ENCODE data around the gene MACROD2. TPM values are rescaled to one million over a fixed set of nuclear protein-coding genes. Genes with fewer than 3 reads are reported as not detected.

Gene MACROD2
- polyA plus RNA-seq, 1 donor = 5.4 TPM

- H3K27me3 ChIP-seq (ENCODE audit: control insufficient read depth, insufficient read depth, low read length) = no peaks in the 10 kb centered on the region
- peaks cover 9% of the 10 kb centered on the region for H3K4me1 ChIP-seq (ENCODE audit: control insufficient read depth, insufficient read depth, low read length)
- H3K27ac ChIP-seq (ENCODE audit: low read length) = peak overlapping the region; percentile 86
- no peak overlapping the region for H3K4me3 ChIP-seq (ENCODE audit: low read length)
- H3K9me3 ChIP-seq (ENCODE audit: control insufficient read depth, low read depth, low read length) = no peaks in the 10 kb centered on the region
- peak; percentile 75 to 87 for DNase-seq
- H3K36me3 ChIP-seq (ENCODE audit: control insufficient read depth, insufficient read depth, low read length) = no peaks in the 10 kb centered on the region
Observed at GRCh38 chr20:14700639-14700960, 705.3 kb downstream of the MACROD2 start.

DNA sequence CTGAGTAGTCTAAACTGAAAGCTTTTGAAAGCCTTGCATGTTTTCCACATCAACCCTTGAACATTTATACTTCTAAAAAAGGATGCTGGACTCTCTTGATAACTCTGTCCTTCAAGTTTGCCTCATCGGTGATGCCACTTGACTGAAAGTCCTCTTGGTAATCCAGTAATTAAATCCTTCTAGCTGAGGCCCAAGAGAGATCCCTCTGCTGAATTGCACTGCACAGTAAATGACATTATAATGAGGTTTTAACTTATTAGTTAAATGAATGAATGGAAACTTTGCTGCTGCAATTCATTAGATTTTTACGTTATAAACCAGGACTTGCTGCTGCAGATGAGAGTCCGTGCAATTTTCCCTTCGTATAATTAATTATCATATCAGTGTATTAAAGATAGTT, 706.0 kb downstream of the MACROD2 start:
- no peaks in the 10 kb centered on the region for H3K9me3 ChIP-seq (ENCODE audit: control insufficient read depth, low read depth, low read length)
- H3K27me3 ChIP-seq (ENCODE audit: control insufficient read depth, insufficient read depth, low read length) = no peaks in the 10 kb centered on the region
- no peaks in the 10 kb centered on the region for H3K36me3 ChIP-seq (ENCODE audit: control insufficient read depth, insufficient read depth, low read length)
- H3K27ac ChIP-seq (ENCODE audit: low read length) = peak overlapping the region; percentile 86
- H3K4me1 ChIP-seq (ENCODE audit: control insufficient read depth, insufficient read depth, low read length) = peaks cover 9% of the 10 kb centered on the region
- DNase-seq = no peak
- no peak overlapping the region for H3K4me3 ChIP-seq (ENCODE audit: low read length)
- WGBS (ENCODE audit: insufficient coverage, low lambda C conversion rate) = 80% methylated on average over 1 of the region's 4 CpGs

DNA sequence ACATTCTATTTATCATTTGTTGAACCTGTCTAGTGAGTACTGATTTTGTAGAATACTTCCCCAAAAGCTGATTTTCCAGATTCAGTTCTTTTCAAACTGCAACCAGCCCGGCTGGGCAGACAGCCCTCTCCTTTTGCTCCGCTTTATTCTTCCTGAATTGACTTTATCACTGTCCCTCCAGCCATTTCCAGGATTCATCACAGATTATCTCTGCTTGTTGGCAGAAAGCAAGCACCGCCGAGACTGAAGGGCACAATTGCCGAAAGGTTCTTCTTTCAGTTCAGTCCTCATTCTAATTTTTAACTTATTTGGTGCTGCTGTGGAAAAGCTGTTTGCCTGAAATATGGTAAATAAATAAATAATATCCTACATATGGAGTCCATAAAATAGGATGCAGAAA, 711.2 kb downstream of the MACROD2 start:
- H3K27me3 ChIP-seq (ENCODE audit: control insufficient read depth, insufficient read depth, low read length) = no peaks in the 10 kb centered on the region
- no CpG with 5 or more reads among the region's 5 CpGs for WGBS (ENCODE audit: insufficient coverage, low lambda C conversion rate)
- H3K4me3 ChIP-seq (ENCODE audit: low read length) = no peak overlapping the region
- H3K27ac ChIP-seq (ENCODE audit: low read length) = no peak overlapping the region
- DNase-seq = no peak
- no peaks in the 10 kb centered on the region for H3K9me3 ChIP-seq (ENCODE audit: control insufficient read depth, low read depth, low read length)
- H3K36me3 ChIP-seq (ENCODE audit: control insufficient read depth, insufficient read depth, low read length) = no peaks in the 10 kb centered on the region
- peaks cover 19% of the 10 kb centered on the region for H3K4me1 ChIP-seq (ENCODE audit: control insufficient read depth, insufficient read depth, low read length)

GRCh38 chr20:14707026-14707680, 711.8 kb downstream of the MACROD2 start:
- Histone ChIP-seq H3K27ac (ENCODE audit: low read length) (no peak overlapping the region), H3K4me1 (ENCODE audit: control insufficient read depth, insufficient read depth, low read length) (peaks cover 23% of the 10 kb centered on the region), H3K27me3 (ENCODE audit: control insufficient read depth, insufficient read depth, low read length) (no peaks in the 10 kb centered on the region), H3K9me3 (ENCODE audit: control insufficient read depth, low read depth, low read length) (no peaks in the 10 kb centered on the region), H3K36me3 (ENCODE audit: control insufficient read depth, insufficient read depth, low read length) (no peaks in the 10 kb centered on the region), H3K4me3 (ENCODE audit: low read length) (no peak overlapping the region)
- no peak for DNase-seq
- 100% methylated on average over 1 of the region's 10 CpGs for WGBS (ENCODE audit: insufficient coverage, low lambda C conversion rate)

DNA sequence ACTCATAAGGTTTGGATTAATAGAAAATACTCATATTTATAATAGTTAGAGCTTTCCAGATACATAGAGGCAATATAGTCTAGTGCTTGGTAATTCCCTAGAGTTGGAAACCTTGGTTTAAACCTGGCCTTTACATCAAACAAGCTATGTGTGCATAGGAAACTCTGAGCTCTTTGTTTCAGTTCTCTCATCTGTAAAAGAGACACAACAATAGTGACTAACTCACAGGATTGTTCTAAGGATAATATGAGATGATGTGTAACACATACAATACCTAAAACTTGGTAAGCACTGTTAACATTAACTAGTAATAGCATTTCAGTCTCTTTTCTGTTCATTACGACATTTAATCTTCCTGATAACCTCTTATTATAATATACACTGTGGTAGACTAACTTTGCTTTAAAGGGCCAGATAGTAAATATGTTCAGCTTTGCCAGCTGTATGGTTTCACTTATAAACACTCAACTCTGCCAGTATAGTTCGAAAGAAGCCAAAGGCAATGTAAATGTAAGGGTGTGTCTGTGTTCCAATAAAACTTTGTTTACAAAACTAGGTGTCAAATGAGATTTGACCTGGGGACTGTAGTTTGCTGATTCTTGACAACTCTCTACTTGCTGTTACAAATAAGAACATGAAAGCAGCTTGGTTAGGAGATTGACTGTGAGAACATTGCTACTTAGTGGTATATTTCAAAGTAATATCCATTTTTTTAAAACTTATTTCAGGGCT, 712.7 kb downstream of the MACROD2 start:
- Histone ChIP-seq H3K4me3 (ENCODE audit: low read length) (no peak overlapping the region), H3K36me3 (ENCODE audit: control insufficient read depth, insufficient read depth, low read length) (no peaks in the 10 kb centered on the region), H3K4me1 (ENCODE audit: control insufficient read depth, insufficient read depth, low read length) (peaks cover 24% of the 10 kb centered on the region), H3K27me3 (ENCODE audit: control insufficient read depth, insufficient read depth, low read length) (no peaks in the 10 kb centered on the region), H3K27ac (ENCODE audit: low read length) (peak overlapping the region; percentile 64), H3K9me3 (ENCODE audit: control insufficient read depth, low read depth, low read length) (no peaks in the 10 kb centered on the region)
- 13% methylated on average over 1 of the region's 2 CpGs for WGBS (ENCODE audit: insufficient coverage, low lambda C conversion rate)
- DNase-seq = peak in 1 of 2 donors; percentile 30

DNA sequence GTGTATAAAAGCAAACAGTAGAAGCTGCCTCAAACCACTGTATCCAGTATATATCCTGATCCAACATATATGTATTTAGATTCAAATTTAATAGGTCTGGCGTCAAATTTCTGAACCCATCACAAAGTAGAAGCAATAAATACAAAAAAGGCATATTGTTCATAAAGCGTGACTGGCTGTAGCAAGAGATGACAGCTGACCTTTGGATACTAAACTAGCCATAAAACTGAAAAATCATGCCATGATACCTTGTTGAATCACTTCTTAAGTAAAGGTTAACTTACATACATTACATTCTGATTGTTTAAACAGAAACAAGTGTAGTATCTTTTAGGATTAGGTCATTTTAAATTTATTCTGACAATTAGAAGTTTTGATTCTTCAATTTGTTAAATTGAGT, 714.1 kb downstream of the MACROD2 start:
- peak overlapping the region; percentile 76 for H3K27ac ChIP-seq (ENCODE audit: low read length)
- DNase-seq = peak; percentile 73 to 90
- H3K4me3 ChIP-seq (ENCODE audit: low read length) = no peak overlapping the region
- no CpG with 5 or more reads among the region's 2 CpGs for WGBS (ENCODE audit: insufficient coverage, low lambda C conversion rate)
- peaks cover 24% of the 10 kb centered on the region for H3K4me1 ChIP-seq (ENCODE audit: control insufficient read depth, insufficient read depth, low read length)
- no peaks in the 10 kb centered on the region for H3K9me3 ChIP-seq (ENCODE audit: control insufficient read depth, low read depth, low read length)
- no peaks in the 10 kb centered on the region for H3K36me3 ChIP-seq (ENCODE audit: control insufficient read depth, insufficient read depth, low read length)
- no peaks in the 10 kb centered on the region for H3K27me3 ChIP-seq (ENCODE audit: control insufficient read depth, insufficient read depth, low read length)

- DNase-seq = no peak
- Histone ChIP-seq H3K4me3 (ENCODE audit: low read length) (no peak overlapping the region), H3K36me3 (ENCODE audit: control insufficient read depth, insufficient read depth, low read length) (no peaks in the 10 kb centered on the region), H3K27me3 (ENCODE audit: control insufficient read depth, insufficient read depth, low read length) (no peaks in the 10 kb centered on the region), H3K4me1 (ENCODE audit: control insufficient read depth, insufficient read depth, low read length) (peaks cover 24% of the 10 kb centered on the region), H3K9me3 (ENCODE audit: control insufficient read depth, low read depth, low read length) (no peaks in the 10 kb centered on the region), H3K27ac (ENCODE audit: low read length) (no peak overlapping the region)
- 80% methylated on average over 1 of the region's 2 CpGs for WGBS (ENCODE audit: insufficient coverage, low lambda C conversion rate)
Observed at GRCh38 chr20:14710951-14711350, 715.6 kb downstream of the MACROD2 start.

DNA sequence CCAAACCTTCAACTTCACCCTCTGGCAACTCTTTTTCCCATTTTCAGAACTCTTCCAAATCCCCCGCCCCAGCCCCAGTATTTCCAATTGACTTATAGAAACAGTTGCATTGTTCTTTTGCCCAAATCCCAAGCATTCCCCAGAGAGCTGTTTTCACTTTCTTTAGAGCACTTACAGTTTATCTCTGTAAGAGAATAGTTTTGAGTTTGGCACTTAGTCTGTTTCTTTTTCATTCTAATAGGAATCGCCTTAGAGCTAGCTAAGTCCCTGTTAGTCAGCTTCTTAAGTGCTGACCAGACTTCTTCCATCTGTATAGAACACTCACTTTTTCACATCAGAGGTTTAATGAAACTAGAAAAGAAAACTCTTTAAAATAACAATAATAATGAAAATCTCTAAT, 716.3 kb downstream of the MACROD2 start:
- H3K9me3 ChIP-seq (ENCODE audit: control insufficient read depth, low read depth, low read length) = no peaks in the 10 kb centered on the region
- no CpG with 5 or more reads among the region's 2 CpGs for WGBS (ENCODE audit: insufficient coverage, low lambda C conversion rate)
- H3K27ac ChIP-seq (ENCODE audit: low read length) = peak overlapping the region; percentile 15
- DNase-seq = no peak
- H3K36me3 ChIP-seq (ENCODE audit: control insufficient read depth, insufficient read depth, low read length) = no peaks in the 10 kb centered on the region
- no peaks in the 10 kb centered on the region for H3K27me3 ChIP-seq (ENCODE audit: control insufficient read depth, insufficient read depth, low read length)
- H3K4me3 ChIP-seq (ENCODE audit: low read length) = no peak overlapping the region
- peaks cover 24% of the 10 kb centered on the region for H3K4me1 ChIP-seq (ENCODE audit: control insufficient read depth, insufficient read depth, low read length)

DNA sequence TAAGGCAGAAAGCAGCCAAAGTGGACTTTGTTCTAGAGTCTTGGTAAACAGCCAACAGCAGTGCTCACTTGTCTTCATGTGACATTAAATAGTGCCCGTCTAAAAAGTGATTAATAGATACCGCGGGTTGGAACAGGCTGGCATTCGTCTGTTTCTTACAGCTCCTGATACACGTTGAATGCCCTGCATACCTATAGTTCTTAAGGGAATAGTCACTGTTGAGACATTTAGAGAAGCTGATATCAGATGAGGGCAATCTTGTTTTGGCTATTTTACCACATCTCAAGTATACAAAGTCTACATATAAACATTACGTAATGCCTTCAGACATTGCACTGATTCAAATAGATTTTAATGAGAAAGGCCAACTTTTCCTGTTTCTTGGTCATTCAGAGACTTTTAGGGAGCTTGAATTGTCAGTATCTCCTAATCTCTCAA, 717.0 kb downstream of the MACROD2 start:
- Histone ChIP-seq H3K4me3 (ENCODE audit: low read length) (no peak overlapping the region), H3K27me3 (ENCODE audit: control insufficient read depth, insufficient read depth, low read length) (no peaks in the 10 kb centered on the region), H3K36me3 (ENCODE audit: control insufficient read depth, insufficient read depth, low read length) (no peaks in the 10 kb centered on the region), H3K9me3 (ENCODE audit: control insufficient read depth, low read depth, low read length) (no peaks in the 10 kb centered on the region), H3K27ac (ENCODE audit: low read length) (peak overlapping the region; percentile 17), H3K4me1 (ENCODE audit: control insufficient read depth, insufficient read depth, low read length) (peaks cover 24% of the 10 kb centered on the region)
- peak; percentile 33 to 66 for DNase-seq
- no CpG with 5 or more reads among the region's 6 CpGs for WGBS (ENCODE audit: insufficient coverage, low lambda C conversion rate)

GRCh38 chr20:14715400-14715799, 720.1 kb downstream of the MACROD2 start:
- Histone ChIP-seq H3K9me3 (ENCODE audit: control insufficient read depth, low read depth, low read length) (no peaks in the 10 kb centered on the region), H3K4me3 (ENCODE audit: low read length) (no peak overlapping the region), H3K27me3 (ENCODE audit: control insufficient read depth, insufficient read depth, low read length) (no peaks in the 10 kb centered on the region), H3K27ac (ENCODE audit: low read length) (no peak overlapping the region), H3K4me1 (ENCODE audit: control insufficient read depth, insufficient read depth, low read length) (peaks cover 13% of the 10 kb centered on the region), H3K36me3 (ENCODE audit: control insufficient read depth, insufficient read depth, low read length) (no peaks in the 10 kb centered on the region)
- no peak for DNase-seq
- no CpG with 5 or more reads among the region's 3 CpGs for WGBS (ENCODE audit: insufficient coverage, low lambda C conversion rate)

GRCh38 chr20:14716351-14716801, 721.1 kb downstream of the MACROD2 start:
- Histone ChIP-seq H3K9me3 (ENCODE audit: control insufficient read depth, low read depth, low read length) (no peaks in the 10 kb centered on the region), H3K4me1 (ENCODE audit: control insufficient read depth, insufficient read depth, low read length) (peaks cover 11% of the 10 kb centered on the region), H3K27ac (ENCODE audit: low read length) (no peak overlapping the region), H3K27me3 (ENCODE audit: control insufficient read depth, insufficient read depth, low read length) (no peaks in the 10 kb centered on the region), H3K36me3 (ENCODE audit: control insufficient read depth, insufficient read depth, low read length) (no peaks in the 10 kb centered on the region), H3K4me3 (ENCODE audit: low read length) (no peak overlapping the region)
- no peak for DNase-seq
- 80% methylated on average over 2 of the region's 5 CpGs for WGBS (ENCODE audit: insufficient coverage, low lambda C conversion rate)
